Measurements from ENCODE around the gene NELFA. TPM values are rescaled to one million over a fixed set of nuclear protein-coding genes. Genes with fewer than 3 reads are reported as not detected.

Gene NELFA
- total RNA-seq, 1 donor: 17.9 TPM

DNA sequence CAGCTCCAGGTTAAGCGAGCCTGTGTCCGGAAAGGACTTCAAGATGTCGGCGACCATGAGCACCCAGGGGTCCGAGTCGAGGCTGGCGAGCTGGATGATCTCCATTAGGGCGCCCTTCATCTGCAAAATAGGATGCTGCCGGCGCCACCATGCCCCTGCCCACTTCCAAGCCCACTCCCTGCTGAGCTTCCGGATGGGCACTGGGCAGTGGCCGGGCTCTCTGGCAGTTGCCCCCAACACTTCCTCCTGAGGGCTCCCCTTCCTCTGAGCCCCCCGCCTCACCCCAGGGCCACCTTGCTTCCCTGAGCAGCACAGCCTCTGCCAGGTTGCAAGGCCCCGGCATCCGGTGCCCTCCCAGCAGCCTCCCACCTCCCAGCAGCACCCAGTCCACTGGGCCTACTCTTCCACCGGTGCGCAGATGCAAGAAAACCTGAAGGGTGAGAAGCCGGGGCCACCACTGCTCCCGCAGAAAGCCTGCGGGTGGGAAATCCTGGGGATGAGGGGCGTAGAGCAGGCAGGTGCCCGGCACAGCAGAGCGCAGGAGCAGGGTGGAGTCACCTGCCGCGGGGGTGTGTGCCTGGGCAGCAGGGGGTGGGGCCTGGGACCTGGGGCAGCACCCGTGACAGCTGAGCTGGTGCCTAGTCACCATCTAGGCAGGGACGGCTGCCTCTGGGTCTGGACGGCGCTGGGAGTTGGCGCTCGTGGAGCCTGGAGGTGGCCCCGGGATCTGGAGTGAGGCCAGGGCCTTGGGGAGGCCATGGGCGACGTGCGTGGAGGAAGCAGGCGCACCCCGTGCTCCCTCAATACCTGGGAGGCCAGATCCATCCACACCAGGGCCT, 17.0 kb downstream of the NELFA start:
- Histone ChIP-seq H3K4me3 (ENCODE audit: low read length) (no peak overlapping the region), H3K9me3 (ENCODE audit: low read depth, low read length) (no peaks in the 10 kb centered on the region)

DNA sequence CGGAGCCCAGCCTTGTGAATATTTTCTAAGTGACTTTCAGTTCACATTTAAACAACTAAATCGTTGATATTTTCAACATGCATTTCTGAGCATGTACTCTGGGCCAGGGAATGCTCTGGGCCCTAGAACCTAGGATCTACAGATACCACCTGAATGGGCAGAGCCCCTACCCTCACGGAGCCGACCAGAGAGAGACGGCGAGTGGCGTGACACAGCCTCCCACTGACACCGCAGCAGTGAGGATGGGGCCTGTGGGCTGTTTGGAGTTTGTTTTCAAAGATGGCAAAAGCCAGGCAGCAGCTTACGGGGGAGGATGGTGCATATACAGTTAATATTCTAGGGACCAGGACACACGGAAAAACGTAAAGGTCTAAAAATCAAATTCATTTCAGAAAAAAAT, 17.7 kb downstream of the NELFA start:
- Histone ChIP-seq H3K4me1 (ENCODE audit: insufficient read depth, low read length) (no peaks in the 10 kb centered on the region), H3K9me3 (ENCODE audit: low read depth, low read length) (no peaks in the 10 kb centered on the region), H3K27me3 (ENCODE audit: insufficient read depth, low read length) (no peaks in the 10 kb centered on the region), H3K4me3 (ENCODE audit: low read length) (no peak overlapping the region)

More for the DNA sequence above, 17.0 kb downstream of the NELFA start:
- Histone ChIP-seq H3K27me3 (ENCODE audit: insufficient read depth, low read length) (no peaks in the 10 kb centered on the region), H3K4me1 (ENCODE audit: insufficient read depth, low read length) (no peaks in the 10 kb centered on the region)

DNA sequence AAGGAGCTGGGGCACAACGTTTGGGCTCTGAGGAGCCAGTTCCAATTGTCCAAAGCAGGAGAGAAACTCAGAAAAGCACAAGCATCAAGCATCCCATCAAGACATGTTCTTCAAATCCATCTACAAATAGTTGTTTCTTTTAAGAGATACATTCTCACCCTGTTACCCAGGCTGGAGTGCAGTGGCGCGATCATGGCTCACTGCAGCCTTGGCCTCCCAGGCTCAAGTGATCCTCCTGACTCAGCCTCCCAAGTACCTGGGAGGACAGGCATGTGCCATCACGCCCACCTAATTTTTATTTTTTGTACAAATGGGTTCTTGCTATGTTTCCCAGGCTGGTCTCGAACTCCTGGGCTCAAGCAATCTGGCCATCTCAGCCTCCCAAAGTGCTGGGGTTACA, 18.1 kb downstream of the NELFA start:
- Histone ChIP-seq H3K27me3 (ENCODE audit: insufficient read depth, low read length) (no peaks in the 10 kb centered on the region), H3K4me1 (ENCODE audit: insufficient read depth, low read length) (no peaks in the 10 kb centered on the region), H3K4me3 (ENCODE audit: low read length) (no peak overlapping the region), H3K9me3 (ENCODE audit: low read depth, low read length) (no peaks in the 10 kb centered on the region)

DNA sequence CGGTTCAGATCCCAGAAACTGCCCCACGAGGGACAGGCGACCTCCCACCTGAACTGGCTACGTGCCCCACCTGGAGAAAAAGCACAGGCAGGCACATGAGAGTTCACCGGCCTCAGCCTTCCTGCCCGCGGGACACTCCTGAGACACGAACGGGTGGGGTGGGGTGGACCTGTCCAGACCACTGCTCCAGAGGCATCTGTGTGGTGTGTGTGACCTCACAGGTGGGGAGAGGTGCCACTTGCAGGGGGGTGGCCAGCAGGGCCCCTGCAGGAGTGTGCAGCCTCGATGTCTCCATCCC, 18.5 kb downstream of the NELFA start:
- Histone ChIP-seq H3K4me1 (ENCODE audit: insufficient read depth, low read length) (no peaks in the 10 kb centered on the region), H3K9me3 (ENCODE audit: low read depth, low read length) (no peaks in the 10 kb centered on the region), H3K27me3 (ENCODE audit: insufficient read depth, low read length) (no peaks in the 10 kb centered on the region), H3K4me3 (ENCODE audit: low read length) (no peak overlapping the region)

DNA sequence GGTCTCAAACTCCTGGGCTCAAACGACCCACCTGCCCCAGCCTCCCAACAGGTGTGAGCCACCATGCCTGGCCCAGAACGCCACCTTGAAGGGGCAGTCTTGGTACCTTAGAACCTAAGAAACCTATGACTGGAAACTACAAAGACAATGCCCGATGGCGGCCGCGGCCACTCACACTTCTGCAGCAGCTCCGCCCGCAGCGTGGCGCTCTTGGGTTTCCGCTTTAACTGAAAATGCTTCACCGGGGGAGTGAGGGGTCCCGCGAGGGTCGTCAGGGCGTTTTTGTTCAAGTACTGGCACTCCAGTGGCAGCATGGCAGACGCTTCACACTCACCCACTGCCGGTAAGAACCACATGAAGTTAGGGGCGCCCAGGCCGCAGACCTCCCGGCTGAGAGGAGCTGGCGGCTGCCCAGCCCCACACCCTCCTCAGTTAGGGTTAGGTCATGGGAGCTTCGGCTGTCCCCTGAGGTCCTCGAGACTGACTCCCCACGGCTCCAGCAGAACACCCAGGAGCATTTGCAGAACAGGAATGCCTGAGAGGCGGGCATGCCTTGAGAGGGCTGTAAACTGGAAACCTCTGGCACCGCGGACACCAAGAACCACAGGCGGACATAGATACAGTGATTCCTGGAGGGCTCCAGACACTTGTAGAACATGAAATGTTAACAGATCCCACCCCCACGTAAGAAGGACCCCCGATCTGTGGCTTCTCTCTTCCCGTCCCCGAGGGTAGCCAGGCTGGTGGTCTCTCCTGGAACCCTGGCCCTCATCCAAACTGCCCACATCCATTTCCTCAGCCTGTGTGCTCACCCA, 19.0 kb downstream of the NELFA start:
- Histone ChIP-seq H3K4me1 (ENCODE audit: insufficient read depth, low read length) (no peaks in the 10 kb centered on the region), H3K4me3 (ENCODE audit: low read length) (no peak overlapping the region), H3K27me3 (ENCODE audit: insufficient read depth, low read length) (no peaks in the 10 kb centered on the region), H3K9me3 (ENCODE audit: low read depth, low read length) (no peaks in the 10 kb centered on the region)

DNA sequence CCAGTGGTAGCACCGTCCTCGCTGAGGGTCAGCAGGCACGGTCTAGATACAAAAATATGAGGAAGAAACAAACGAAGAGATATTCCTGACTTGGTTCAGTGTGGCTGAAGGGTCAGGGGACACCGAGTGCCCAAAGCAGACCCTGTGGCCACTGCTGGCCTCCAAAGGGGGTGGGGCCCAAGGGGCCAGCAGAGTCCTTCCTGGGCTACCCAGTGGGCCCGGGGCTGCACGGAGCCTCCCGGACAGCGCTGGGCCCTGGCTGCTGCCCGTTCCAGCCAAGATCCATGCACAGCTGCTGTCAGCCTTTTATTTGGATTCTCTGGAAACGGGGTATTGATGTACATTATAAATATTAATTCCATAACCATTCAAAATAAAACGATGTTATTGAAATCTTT, 20.4 kb downstream of the NELFA start:
- no peaks in the 10 kb centered on the region for H3K4me1 ChIP-seq (ENCODE audit: insufficient read depth, low read length)
- no peaks in the 10 kb centered on the region for H3K27me3 ChIP-seq (ENCODE audit: insufficient read depth, low read length)
- no peaks in the 10 kb centered on the region for H3K9me3 ChIP-seq (ENCODE audit: low read depth, low read length)
- no peak overlapping the region for H3K4me3 ChIP-seq (ENCODE audit: low read length)

DNA sequence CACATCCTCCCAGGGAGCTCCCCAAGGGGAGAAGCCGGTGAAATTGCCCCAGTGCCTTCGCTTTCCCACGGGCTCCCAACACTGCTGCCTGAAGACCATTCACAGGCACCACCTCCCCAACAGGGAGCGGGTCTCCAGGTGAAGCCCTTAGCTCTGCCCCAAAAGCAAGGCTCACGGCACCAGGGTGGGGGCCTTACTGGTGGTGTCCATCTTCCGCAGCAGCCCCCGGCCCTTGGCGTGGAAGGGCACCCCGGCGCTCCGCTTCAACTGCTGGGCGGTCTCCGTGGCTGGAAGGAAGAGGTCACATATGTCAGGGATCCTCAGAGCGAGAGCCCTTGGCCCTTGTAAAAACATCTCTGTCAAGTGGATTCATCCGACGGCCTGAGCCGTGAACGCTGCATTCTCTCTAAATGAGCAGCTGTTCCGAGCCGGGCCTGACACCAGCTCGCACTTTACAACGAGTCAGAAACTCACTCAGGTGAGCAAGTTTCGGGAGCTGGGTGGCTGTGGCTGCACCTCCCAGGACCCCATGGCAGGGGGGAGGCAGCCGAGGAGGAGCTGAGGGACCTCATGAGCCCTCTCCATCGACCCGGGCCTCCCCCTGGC, 20.9 kb downstream of the NELFA start:
- Histone ChIP-seq H3K9me3 (ENCODE audit: low read depth, low read length) (no peaks in the 10 kb centered on the region), H3K4me3 (ENCODE audit: low read length) (no peak overlapping the region), H3K27me3 (ENCODE audit: insufficient read depth, low read length) (no peaks in the 10 kb centered on the region), H3K4me1 (ENCODE audit: insufficient read depth, low read length) (no peaks in the 10 kb centered on the region)

DNA sequence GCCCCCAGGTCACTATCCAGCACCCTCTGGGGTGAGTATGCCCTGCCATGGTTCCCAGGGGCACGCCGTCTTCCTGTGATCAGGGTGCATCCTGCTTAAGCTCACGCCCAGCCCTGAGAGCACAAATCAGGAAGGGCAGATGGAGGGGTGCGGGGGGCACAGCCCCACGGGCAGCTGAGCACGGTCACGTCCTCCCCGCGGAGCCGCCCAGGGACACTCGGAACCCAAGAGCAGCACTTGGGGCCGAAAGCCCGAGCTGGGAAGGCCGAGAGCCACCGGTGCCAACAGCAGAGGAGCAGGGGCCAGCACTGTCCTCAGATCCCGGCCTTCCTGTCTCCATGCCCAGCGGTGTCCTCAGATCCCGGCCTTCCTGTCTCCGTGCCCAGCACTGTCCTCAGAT, 21.5 kb downstream of the NELFA start:
- Histone ChIP-seq H3K4me3 (ENCODE audit: low read length) (no peak overlapping the region), H3K4me1 (ENCODE audit: insufficient read depth, low read length) (no peaks in the 10 kb centered on the region), H3K27me3 (ENCODE audit: insufficient read depth, low read length) (no peaks in the 10 kb centered on the region), H3K9me3 (ENCODE audit: low read depth, low read length) (no peaks in the 10 kb centered on the region)

DNA sequence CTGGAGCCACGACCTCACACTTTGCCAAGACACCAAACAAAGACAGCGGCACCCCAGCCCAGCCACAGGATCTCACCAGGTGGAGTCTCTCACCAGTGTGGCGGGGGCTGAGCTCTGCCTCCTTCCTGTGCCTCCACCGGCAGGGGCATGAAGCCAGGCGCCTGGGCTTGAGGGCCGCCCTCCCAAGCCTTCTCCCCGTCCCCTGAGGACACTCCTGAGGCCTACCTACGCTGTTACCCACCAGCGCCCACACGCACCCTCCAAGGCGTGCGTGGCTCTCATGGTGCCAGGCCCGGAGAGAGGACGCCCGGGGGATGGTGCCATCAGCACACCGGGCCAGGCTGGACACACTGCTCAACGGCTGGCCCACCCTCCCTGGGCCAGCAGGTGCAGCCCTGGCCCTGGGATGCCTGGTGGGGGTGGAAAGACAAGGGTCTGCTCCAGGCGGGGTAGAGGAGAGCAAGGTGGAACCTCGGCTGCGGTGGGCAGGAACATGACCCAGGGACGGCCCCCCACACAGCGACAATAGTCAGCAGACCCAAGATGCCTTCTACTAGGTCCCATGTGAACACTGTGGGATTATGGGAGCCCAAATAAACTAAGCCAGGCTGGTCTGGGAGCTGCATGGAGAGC, 22.1 kb downstream of the NELFA start:
- H3K4me1 ChIP-seq (ENCODE audit: insufficient read depth, low read length): no peaks in the 10 kb centered on the region
- no peak overlapping the region for H3K4me3 ChIP-seq (ENCODE audit: low read length)
- H3K9me3 ChIP-seq (ENCODE audit: low read depth, low read length): no peaks in the 10 kb centered on the region
- no peaks in the 10 kb centered on the region for H3K27me3 ChIP-seq (ENCODE audit: insufficient read depth, low read length)

DNA sequence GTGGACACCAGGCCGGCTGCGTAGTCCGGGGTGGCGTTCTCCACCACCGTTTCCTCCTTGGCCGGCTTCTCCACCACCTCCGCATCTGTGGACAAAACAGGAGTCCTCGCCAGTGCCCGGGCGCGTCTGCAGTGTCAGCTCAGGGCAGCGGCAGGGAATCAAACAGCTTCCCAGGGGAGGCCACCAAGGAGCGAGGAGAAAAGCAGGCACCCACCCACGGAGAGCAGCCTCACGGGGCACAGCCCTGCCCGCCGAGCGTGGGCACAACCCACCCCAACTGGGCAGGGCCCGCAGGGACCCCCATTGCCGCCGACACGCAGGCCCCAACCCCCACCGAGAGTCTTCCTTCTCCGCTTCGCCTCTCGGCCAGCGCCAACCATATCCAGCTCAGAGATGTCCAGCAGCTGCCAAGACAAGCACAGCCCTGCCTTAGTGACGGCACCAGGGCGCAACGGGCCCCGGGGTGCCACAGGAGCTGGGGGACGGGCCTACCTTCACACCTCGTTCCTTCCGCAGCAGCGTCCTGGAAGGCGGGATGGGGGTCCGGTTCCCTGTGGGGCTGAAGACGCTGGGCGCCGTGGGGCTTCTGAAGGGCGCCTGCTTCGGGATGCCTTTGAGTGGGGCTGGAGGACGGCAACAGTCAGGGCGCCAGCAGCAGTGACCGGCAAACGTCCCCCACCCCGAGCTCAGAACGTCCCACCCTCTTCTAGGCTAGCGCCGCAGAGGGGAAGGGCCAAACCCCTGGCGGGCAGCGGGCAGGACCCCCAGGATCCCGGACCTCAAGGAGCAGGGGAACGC, 22.8 kb downstream of the NELFA start:
- no peak overlapping the region for H3K4me3 ChIP-seq (ENCODE audit: low read length)
- no peaks in the 10 kb centered on the region for H3K4me1 ChIP-seq (ENCODE audit: insufficient read depth, low read length)
- H3K27me3 ChIP-seq (ENCODE audit: insufficient read depth, low read length): no peaks in the 10 kb centered on the region
- no peaks in the 10 kb centered on the region for H3K9me3 ChIP-seq (ENCODE audit: low read depth, low read length)

DNA sequence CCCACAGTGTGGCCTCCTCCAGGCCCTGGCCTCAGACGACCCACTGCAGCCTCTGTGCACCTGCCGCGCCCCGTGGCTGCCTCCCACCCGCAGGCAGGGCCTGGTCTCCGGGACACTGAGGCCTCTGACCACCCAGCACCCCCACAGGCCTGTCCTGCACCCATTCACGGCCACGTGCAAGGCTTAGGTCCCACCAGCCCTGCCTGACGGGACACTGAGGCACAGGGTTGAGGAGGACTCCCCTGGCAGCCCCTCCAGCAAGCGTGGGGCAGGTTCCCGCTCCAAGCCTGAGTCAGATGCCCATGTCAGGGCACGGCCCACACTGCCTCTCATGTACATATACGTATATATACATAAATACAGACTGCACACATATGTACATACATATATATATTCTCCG, 23.5 kb downstream of the NELFA start:
- Histone ChIP-seq H3K27me3 (ENCODE audit: insufficient read depth, low read length) (no peaks in the 10 kb centered on the region), H3K9me3 (ENCODE audit: low read depth, low read length) (no peaks in the 10 kb centered on the region), H3K4me3 (ENCODE audit: low read length) (no peak overlapping the region), H3K4me1 (ENCODE audit: insufficient read depth, low read length) (no peaks in the 10 kb centered on the region)

DNA sequence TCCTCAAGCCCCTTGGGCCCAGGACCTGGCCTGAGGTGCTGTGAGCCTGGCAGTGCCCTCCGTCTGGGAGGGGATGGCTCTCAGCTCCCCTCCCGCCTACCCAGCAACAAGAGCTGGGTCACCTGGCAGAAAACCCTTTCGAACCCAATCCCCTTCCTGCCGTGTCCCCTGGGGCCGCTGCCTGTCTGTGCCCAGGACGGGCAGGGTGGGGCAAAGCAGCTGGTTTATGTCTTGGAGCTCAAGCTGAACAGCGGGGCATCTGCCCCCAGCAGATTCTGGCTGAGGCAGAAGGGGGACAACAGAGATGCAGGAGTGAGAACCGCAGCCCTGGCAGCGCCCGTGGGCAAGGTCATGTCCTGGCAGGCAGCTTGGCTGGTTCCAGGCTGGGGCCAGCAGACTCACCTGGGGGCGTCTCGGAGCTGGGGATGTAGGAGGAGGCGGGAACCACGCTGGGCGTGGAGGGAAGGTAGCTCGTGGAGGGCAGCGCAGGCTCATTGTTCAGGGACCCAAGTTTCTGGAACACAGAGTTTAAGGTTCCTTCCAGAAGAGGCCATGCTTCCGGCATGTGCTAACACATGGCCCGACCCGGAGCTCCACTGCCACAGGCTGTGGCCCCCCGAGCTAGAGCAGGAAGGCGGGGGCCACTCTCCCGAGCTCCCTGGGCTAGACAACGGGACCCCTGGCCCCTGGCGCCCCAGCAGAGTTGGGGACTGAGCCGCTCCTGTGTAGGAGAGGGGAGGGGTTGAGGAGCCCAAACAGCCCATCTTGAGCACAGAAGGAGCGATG, 24.2 kb downstream of the NELFA start:
- no peaks in the 10 kb centered on the region for H3K9me3 ChIP-seq (ENCODE audit: low read depth, low read length)
- no peak overlapping the region for H3K4me3 ChIP-seq (ENCODE audit: low read length)
- no peaks in the 10 kb centered on the region for H3K4me1 ChIP-seq (ENCODE audit: insufficient read depth, low read length)
- no peaks in the 10 kb centered on the region for H3K27me3 ChIP-seq (ENCODE audit: insufficient read depth, low read length)

DNA sequence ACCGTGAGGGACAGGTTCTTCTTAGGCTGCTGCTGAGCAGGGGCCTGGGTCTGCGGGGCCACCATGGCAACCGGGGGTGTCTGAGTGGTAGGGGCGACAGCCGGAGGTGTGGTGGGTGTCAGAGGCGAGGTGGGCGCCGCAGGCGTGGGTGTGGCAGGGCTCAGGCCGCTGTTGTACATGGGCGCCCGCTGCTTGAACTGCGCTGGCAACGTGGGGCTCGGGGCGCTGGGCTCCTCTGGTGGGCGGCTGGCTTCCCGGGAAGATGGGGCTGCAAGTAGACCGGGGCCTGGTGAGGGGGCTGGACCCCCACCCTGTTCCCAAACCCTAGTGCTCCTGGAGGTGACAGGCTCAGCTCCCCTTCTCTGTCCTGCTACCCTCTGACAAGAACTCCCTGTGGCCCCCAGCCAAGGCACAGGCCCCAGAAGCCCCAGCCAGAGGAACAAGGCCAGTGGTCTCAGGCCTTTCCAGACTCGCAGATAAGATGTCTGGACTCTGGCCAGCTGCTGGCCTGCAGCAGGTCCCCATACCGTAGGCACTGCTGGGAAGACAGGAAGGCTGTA, 24.8 kb downstream of the NELFA start:
- H3K4me3 ChIP-seq (ENCODE audit: low read length): no peak overlapping the region
- no peaks in the 10 kb centered on the region for H3K4me1 ChIP-seq (ENCODE audit: insufficient read depth, low read length)
- no peaks in the 10 kb centered on the region for H3K9me3 ChIP-seq (ENCODE audit: low read depth, low read length)
- H3K27me3 ChIP-seq (ENCODE audit: insufficient read depth, low read length): no peaks in the 10 kb centered on the region

All from mononuclear cell (primary cell).